HG03558 (cell line): Measurements from ENCODE around the gene RFTN1.
"Not testable (repeated sequence)": the region's sequence is repeated elsewhere in the genome, so short reads cannot be mapped to it uniquely, and the experiment has no call there.

ENCODE experiments used
- ATAC-seq: cut with Tn5 transposase; IDR thresholded peaks from one replicate; pipeline ENCODE4 v1.9.1; 2021; ENCODE audit warnings: moderate number of reproducible peaks; ENCODE audit not compliant: unreplicated experiment; ENCODE audit errors: extremely low read depth

RFTN1 gene

DNA sequence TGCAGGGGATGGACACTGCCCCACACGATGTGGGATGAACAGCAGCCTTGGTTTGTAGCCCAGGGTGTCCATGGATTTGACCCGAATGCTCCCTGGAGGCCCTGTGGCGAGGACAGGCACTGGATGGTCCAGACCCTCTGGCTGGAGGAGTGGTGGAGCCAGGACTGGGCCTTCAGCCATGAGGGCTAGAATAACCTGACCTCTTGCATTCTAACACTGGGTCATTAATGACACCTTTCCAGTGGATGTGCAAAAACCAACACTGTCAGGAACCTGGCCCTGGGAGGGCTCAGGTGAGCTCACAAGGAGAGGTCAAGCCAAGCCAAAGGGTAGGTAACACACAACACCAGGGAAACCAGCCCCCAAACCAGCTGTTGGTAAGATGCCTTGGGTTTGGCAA, 197.1 kb downstream of the RFTN1 start:
- no peak for ATAC-seq

DNA sequence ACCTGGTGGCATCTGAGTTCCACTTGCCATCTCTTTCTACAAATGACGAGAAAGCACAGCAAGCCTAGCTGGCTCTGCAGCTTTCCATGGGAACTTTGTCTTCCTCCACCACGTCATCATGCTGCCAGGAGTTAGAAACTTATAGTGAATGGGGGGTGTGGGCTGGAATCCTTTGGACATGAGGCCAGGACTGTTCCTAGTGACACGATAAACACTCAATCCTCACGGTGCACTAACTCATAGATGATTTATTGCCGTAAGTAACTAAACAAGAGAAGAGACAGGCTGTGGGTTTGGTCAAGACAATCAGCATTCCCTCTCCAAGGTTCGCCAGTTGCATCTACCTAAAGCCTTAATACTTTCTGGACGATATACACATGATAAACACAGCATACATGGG, 197.9 kb downstream of the RFTN1 start:
- ATAC-seq: no peak

DNA sequence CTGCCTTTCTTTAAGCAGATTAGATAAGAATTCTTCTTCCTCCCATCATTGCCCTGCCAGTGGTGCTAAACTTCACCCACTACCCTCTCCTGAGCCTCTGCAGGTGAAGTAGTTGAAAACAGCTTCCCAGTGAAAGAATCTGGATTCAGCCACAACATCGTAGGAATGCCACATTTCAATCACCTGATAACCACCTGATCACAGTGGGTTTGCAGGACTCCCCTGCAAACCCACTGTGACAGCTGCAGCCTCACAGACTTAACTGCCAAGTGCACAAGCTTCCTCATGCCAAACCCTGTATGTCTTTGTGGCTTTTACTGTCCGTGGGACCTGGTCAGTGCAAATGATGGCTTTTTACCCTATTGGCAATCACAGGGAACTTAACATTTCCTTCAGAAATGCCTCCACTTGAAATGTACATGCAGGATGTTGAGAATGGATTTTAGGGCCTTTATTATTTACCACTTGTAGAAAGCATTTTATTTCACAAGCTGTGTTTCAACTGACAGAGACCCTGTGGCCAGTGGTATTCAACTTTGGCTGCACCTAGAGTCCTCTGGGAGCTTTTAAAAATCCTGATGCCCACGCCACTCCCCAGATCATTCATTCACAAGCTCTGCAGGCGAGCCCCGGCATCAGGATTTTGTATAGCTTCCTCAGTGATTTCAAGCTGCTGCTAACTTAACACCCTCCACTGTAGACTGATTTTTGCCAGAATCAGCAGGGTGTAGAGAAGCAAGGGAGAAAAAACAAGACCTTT, 199.4 kb downstream of the RFTN1 start:
- no peak for ATAC-seq

DNA sequence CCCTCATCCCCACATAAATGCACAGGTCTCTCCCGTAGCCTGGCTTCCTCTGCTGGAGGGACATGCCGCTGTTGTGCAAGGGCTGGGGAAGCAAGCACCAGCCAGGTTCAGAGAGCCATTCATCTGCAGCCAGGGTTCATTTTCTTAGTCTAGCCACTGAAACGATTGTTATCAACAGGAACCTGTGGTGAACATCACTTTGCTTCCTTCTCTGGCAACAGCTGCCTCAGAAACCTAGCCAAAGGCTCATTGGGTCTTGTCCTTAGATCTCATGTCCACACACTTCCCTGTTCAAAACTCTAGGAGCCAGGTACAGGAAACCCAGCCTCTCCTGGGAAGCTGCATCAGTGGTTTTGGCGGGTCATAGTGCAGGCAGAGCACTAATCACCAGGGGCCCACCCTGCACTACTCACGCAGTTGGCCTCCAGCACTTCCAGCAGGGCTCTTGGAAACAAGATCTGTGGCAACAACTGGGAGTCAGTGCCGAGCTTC, 201.5 kb downstream of the RFTN1 start:
- ATAC-seq: peak; percentile 49

DNA sequence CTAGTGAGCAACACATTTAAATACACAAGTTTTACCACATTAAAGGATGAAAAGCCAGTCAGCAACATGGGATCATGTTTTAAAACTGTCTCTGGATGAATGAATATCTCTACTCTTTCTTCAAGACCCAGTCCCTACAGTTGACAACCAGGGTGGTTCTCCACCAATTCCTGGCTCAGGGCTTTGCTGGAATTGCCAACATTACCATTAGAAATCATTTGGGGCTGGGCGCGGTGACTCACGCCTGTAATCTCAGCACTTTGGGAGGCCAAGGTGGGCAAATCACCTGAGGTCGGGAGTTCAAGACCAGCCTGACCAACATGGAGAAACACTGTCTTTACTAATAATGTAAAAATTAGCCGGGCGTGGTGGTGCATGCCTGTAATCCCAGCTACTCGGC, 203.0 kb downstream of the RFTN1 start:
- not testable (repeated sequence) for ATAC-seq

DNA sequence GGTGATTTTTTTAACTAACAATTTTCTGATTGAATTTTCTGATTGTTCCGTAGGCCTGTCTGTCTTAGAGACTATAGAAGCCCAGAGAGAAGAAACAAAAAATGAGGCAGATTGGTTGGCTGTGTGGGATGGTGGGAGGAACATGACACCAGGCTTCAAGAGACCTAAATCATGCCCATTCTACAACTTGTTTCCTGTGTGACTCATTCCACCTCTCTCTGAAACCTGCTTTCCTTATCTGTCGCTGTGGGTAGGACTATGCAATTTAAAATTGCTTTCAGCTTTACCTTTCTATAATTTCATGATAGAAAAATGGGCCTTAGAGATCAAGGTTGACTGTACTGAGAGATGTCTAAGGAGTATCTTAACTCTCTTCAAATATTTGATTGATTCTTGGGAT, 203.9 kb downstream of the RFTN1 start:
- ATAC-seq: peak; percentile 69

DNA sequence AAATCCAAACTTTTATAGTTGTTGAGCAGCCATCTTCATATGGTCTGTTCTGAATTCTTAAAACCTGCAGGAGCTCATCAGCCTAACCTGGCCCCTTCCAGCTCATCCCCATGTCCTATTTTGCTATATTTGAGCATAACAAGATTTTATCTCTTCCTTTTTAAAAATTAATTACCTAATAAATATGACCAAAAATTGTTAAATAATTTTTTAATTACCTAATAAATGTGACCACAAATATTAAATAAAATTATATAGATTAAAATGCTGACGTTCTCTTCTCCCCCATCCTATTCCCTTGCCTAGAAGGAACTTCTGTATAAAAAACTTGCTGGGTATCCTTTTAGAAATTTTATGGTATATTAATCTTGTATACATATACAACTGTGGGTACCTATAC, 204.8 kb downstream of the RFTN1 start:
- ATAC-seq: no peak

DNA sequence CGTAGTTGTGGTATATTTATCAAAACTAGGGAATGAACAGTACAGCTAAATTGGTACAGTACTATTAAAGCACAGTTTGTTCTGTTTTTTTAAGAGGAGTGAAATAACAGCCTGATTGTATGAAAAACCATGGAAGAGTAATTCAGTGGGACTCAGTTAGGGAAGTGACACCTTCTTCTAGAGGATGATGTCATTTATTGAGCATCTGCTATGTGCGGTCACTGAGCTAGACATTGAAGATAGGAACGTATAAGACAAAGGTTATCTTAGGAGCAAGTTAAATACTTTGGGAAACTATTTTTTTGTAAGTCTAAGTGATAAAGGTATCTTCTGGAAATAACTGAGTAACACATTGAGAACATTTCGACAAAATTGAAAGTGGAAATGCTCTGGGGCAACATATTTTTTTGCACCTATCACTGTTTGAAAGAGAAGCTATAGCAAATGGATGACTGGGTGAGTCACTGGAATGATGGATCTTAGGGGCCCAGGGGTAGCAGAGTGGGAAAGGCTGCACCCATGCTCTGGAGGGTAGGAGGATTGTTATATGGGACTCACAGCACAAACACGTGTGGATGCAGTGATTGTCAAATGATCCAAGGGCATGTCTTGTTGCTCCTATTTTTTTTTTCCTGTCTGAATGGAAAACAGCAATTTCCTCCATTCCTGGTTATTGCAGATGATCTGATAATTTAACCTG, 205.5 kb downstream of the RFTN1 start:
- ATAC-seq: no peak

DNA sequence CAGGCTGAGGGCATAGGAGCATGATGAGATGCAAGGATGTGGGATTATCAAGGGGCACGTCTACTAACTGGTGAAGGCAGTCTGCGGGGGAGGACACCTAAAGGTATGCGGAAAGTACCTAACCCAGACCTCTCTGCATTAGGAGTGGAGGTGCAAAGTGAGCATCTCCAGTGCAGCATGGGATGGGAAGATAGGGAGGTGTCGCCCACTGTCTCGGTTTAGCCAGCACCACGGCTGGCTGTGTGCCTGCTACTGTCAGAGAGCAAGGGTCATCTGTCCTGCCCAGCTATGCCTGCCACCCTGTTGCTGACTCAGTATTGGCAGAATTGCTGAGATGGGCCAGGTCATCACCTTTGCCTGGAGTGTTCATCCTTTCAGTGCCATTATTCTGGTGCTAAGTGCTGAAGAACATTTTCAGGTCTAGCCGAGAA, 208.4 kb downstream of the RFTN1 start:
- no peak for ATAC-seq

DNA sequence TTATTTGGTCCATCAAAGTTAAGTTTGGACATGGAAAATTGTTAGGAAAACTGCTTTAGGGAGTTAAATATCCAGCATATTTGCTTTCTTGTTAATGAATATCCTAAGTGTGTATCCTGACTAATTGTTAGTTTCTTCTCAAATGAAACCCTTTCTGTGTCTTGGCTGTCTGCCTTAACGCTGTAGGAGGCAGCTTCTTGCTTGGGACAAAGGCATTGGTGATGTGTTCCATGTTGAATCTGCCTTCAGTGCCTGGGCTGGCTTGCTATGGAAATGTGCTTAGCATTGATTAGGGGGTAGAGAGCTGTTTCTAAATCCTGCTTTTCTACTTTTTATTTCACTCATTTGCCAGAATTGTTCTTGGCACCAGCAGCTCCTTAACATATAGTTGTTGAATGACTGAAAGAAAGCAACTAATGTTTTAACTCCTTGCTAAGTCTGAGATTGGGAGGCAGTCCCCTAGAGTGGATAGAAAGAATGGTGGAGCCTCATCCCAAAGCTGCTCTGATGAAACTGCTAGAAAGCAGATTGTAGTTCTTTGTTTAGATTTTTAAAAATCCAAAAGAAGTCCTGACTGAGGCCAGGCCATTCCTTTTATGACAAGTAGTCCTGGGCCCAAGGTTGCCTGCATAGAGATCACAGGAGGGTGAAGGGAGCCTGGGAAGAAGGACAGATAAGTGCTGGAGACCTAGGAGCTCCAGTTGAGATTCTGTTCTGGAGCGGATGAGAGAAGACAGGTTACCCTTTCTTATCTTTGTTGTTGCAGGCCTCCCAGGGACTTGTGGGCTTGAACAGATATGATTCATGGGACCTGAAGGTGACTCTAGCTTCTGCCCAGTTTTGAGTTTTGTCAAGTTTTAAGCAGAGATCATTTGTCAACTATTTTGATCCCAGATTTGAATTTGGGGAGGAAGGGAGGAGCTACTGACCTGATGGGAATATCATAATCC, 209.2 kb downstream of the RFTN1 start:
- ATAC-seq: no peak

DNA sequence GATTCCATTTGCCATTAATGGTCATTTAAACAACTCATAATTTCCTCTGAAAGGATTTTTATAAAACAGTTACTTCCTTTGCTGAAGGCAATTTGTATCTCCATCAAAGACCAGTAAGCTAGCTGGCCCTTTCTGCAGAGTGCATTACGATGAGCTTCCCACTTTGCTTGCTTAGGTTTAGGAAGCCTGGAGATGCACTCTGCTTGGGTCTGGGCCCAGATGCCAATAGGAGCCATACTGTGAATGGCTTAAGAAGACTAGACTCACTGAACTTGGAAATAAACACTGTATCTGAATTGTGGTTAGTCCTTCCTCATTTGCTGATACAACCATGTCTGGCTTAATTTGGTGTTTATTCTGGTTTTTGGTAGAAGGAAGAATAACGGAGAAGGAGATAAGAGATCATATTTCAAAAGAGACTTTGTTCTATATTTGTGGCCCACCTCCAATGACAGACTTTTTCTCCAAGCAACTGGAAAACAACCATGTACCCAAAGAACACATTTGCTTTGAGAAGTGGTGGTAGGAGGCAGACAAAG, 210.4 kb downstream of the RFTN1 start:
- ATAC-seq: no peak

DNA sequence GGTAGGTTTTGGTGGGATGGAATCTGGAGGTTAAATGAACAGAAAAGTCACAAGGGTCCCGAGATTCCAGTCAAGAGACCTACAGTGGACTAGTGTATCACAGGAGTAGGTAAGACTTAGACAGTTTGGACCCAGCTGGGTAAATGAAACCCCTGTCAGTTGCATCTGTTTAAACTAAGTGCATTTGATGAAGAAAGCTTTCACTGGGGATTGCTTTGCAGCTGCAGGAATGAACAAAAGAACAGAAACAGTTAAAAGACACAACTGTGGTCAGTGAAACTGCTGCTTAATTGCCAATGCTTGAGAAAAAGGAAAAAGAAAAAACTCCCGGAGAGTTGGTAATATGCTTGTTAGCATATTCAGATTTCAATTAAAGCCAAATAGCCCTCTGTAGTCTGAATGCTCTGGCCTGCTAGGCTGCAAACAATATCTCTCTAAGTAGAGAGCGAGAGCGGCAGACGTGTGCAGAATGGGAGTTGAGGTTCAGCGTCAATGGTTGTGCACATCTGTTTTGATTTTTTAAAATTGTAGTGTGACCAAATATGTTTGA, 211.3 kb downstream of the RFTN1 start:
- ATAC-seq: no peak

DNA sequence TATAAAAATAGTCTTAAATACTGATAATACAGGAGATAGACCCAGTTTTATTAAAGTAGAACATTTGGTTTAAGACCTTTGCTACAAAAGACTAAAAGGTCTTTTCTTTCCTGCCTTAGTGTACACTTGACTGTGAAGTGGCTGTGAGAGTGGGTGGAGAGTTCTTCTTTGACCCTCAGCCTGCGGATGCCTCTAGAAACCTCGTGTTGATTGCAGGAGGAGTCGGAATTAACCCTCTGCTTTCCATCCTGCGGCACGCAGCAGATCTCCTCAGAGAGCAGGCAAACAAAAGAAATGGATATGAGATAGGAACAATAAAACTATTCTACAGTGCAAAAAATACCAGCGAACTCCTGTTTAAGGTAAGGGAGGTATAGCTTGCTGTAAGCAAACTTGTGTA, 212.0 kb downstream of the RFTN1 start:
- no peak for ATAC-seq

DNA sequence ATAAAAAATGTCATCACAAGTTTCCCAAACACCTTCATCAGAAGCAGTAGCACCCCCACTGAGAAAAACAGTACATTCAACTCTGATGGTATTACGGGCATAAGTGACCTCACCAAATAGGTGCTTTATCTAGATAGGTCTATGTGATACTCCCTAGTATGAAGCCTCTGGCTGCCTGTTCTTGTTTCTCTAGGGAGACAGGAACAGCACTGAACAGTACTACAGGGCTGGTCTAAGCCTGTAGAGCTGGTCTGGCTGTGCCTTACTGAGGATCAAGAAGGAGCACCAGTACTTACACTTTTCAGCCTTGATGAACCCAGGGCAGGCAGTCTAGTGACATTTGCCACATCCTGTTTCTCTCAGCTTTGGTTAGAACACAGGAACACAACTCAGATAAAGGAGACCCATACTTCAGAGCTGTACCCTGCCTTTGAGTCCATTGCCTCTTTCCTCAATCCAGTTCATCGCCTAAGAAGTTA, 212.6 kb downstream of the RFTN1 start:
- ATAC-seq: no peak

DNA sequence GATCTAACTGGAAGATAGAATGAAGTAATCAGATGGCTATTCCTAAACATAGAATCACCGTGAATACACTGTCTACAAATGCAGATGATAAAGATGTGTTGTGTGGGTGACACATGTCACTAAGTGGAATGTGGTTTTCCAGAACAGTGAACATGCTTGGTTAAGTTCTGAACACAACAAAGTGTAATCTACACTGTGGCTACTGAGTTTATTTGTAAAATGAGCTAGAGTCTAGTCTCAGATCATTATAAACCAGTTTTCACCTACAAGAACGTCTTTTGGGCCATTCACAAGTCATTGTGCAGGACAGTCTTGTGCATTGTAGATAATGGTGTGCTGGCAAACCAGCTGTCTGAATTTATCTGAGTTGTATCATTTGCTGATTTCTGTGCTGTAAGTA, 213.2 kb downstream of the RFTN1 start:
- ATAC-seq: no peak

DNA sequence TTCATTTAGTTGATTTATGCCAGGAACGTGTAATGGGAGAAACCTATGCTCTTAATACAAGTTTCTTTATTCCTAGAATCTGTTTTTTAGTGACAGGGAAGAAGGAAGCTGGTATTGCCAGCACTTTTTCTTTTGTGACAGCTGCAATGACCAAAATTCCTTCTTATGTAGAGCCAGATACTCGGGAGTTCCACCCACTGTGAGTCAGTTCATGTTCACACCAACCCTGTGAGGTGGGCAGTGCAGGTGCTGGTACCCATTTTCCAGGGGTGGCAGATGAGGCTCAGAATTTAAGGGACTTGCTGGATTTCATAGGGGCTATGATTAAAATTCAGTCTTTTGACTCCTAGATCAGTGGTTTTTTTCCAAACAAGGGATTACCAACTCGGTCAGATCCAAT, 213.8 kb downstream of the RFTN1 start:
- no peak for ATAC-seq

DNA sequence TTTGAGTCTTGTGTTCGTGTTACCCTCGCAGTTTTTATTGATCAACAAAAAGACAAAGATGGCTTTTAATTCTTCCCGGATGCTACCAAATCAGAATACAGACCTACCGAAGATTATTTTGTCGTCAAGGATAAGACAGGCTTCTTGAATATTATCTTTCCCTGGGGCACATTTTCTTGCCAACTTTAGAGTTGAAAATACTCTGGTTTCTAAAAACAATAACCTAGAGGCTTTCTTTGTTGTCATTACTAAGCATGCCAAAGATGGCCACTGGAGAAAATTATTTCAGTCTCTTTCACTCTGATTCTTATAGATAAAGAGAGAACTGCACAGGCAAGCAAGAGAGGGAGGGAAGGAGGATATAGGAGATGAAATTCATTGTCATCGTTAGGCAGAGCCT, 214.6 kb downstream of the RFTN1 start:
- no peak for ATAC-seq

DNA sequence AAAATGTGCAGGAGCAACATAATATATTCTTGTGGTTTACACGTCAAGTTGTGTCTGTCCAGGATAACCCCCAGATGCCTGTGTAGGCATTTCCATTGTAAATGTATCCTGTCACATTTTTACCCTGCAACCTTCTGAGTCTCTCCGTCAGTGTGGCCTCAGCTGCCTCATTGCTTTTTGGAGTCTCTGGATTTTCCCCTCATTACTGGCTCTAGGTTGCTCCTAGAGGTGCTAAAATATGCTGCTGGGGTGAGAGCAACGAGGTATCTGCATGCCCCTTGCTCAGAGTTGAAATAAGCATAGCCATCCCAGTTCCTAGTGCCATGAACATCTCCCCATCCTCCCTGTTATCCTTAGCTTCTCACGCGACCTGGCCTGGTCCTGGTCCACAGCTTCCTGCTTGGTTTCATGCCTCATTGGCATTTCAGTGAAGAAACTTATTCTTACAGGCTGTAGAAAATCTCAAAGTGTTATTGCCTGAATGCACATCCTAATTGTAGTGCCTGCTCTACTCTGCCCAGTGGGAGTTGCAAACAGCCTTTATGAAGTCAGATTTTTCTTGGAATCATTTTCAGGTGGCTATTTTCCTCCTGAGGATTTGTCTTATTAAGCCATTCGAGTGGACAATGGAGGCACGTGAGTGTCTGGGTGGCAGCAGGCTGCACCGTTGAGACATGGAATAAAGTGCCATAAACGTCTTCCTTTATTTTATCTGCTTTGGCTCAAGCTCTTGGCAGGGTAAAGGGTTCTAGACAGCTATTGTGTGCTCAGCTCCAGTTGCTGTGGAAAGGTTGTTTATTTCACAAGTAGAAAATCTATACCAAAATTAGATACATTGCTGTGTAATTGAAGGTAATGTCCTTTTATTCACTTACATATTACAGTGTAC, 215.3 kb downstream of the RFTN1 start:
- no peak for ATAC-seq

DNA sequence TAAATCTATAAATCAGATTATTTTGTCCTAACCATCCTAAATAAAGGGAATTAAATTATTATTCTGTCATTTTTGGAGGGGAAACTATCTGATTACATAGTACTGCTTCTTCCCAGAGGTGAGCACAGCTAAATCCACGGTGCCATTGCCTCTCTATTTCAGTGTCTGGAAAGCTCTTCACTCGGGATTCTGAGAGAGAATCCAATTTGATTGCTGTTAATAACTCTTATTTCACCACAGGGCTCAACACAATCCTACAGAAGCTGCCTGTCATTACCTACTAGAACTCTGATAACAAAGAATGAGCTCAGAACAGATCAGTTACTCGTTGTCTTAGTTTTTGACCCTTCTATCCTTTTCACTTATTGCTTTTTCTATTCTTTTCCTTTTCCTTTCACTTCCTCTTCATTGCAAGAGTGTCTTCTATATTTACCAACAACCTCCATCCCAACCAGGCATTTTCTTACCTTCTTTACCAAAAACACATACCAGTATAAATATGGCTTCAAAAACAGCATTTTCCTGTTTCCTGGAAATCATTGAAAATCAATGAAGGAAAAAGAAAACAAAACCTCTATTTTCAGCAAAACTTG, 218.1 kb downstream of the RFTN1 start:
- ATAC-seq: no peak
